GM18520 (cell line): ENCODE measurements around the gene PHLDB1.
"Not testable (repeated sequence)": the region's sequence is repeated elsewhere in the genome, so short reads cannot be mapped to it uniquely, and the experiment has no call there.

Experiments used
- ATAC-seq: cut with Tn5 transposase; IDR thresholded peaks from one replicate; pipeline ENCODE4 v1.9.1; 2021; ENCODE audit not compliant: unreplicated experiment

Gene PHLDB1

GRCh38 chr11:118658429-118659313 is 51.3 kb downstream of the PHLDB1 start:
- no peak for ATAC-seq

GRCh38 chr11:118659314-118659952 is 52.0 kb downstream of the PHLDB1 start:
- ATAC-seq, result no peak

GRCh38 chr11:118659953-118660680 is 52.7 kb downstream of the PHLDB1 start:
- ATAC-seq, result no peak

GRCh38 chr11:118660681-118661424 is 53.4 kb downstream of the PHLDB1 start:
- ATAC-seq, result no peak

GRCh38 chr11:118661425-118662301 is 54.2 kb downstream of the PHLDB1 start:
- ATAC-seq, result no peak

GRCh38 chr11:118662401-118663271 is 55.2 kb downstream of the PHLDB1 start:
- no peak for ATAC-seq

GRCh38 chr11:118663381-118663780 is 56.0 kb downstream of the PHLDB1 start:
- ATAC-seq, result no peak

- no peak for ATAC-seq
Measured at GRCh38 chr11:118663902-118664301, 56.5 kb downstream of the PHLDB1 start.

- ATAC-seq, result no peak
Measured at GRCh38 chr11:118666371-118666770, 59.0 kb downstream of the PHLDB1 start.

- ATAC-seq, result no peak
Measured at GRCh38 chr11:118670063-118670462, 62.6 kb downstream of the PHLDB1 start.

GRCh38 chr11:118671254-118671653 is 63.8 kb downstream of the PHLDB1 start:
- ATAC-seq, result no peak

- ATAC-seq, result no peak
Measured at GRCh38 chr11:118672846-118673245, 65.4 kb downstream of the PHLDB1 start.

- no peak for ATAC-seq
Measured at GRCh38 chr11:118673361-118674081, 66.1 kb downstream of the PHLDB1 start.

GRCh38 chr11:118674082-118674435 is 66.6 kb downstream of the PHLDB1 start:
- ATAC-seq, result no peak

GRCh38 chr11:118677977-118678376 is 70.6 kb downstream of the PHLDB1 start:
- no peak for ATAC-seq

GRCh38 chr11:118678908-118679307 is 71.5 kb downstream of the PHLDB1 start:
- not testable (repeated sequence) for ATAC-seq

- no peak for ATAC-seq
Measured at GRCh38 chr11:118679483-118679882, 72.1 kb downstream of the PHLDB1 start, which contains the start of gene TREH. Gene TREH, minus strand, starts transcription at chr11:118679650. Its CDS starts 23 bp downstream, at chr11:118679627.

GRCh38 chr11:118682372-118682771 is 75.0 kb downstream of the PHLDB1 start:
- no peak for ATAC-seq
